HepG2 (cell line): Measurements from ENCODE around the gene RBM44. TPM values are rescaled to one million over a fixed set of nuclear protein-coding genes. Genes with fewer than 3 reads are reported as not detected.

ENCODE experiments used
- ATAC-seq: fragments of 200-7000 bp; cut with Tn5 transposase; 3 replicates; pipeline ENCODE4 v1.9.1; 2020; ENCODE audit warnings: mild to moderate bottlenecking, moderate library complexity
- BruUV-seq: library from RNA; stranded (reverse); fragments of 400-500 nt; replicated peaks from 2 replicates; lab custom pipeline; 2021; lab: Mats Ljungman, UMichigan
- CTCF ChIA-PET: fragments of 300-600 bp; formaldehyde crosslinking; extraction: SDS; loops from one replicate; lab custom pipeline; 2021; ENCODE audit warnings: low total read pairs, inconsistent platforms, low intra/inter-chr PET ratio; lab: Yijun Ruan, JAX
- POLR2A ChIA-PET: fragments of 350-600 bp; sonication (Branson Sonifier 250); formaldehyde crosslinking; loops from one replicate; lab custom pipeline; 2020; ENCODE audit warnings: antibody characterized with exemption, inconsistent platforms; lab: Yijun Ruan, JAX
- DNase-seq: peaks from one replicate; pipeline ENCODE4 v3.0.0-alpha.2; 2015; ENCODE audit warnings: low spot score
- FAIRE-seq: peaks from 3 replicates; lab custom pipeline; 2011; peaks lifted over from hg19 to GRCh38; lab: Jason Lieb, UNC
- H2AFZ ChIP-seq: one replicate; pipeline ENCODE4 v1.6.1; 2011; ENCODE audit warnings: low read length, inconsistent platforms
- H3K27ac ChIP-seq: fragments of 300-600 bp; 3 replicates; pipeline ENCODE4 v1.8.0; 2011; ENCODE audit warnings: mixed run types, mild to moderate bottlenecking, mixed read lengths, low read length, inconsistent platforms; ENCODE audit not compliant: insufficient read depth; ENCODE audit errors: extremely low read length
- H3K27me3 ChIP-seq, 2 experiments: fragments of 200-600 bp in 1 of 2; 2 replicates in 1 of 2; 3 replicates in 1 of 2; pipeline versions ENCODE4 v1.6.0 to v1.8.0; 2011; ENCODE audit warnings: low read length in 2 of 2, mild to moderate bottlenecking in 2 of 2, moderate library complexity in 2 of 2, inconsistent platforms in 1 of 2; ENCODE audit not compliant: insufficient read depth in 2 of 2, control insufficient read depth in 1 of 2
- H3K36me3 ChIP-seq, 2 experiments: fragments of 200-600 bp in 1 of 2; replicated peaks in 1 of 2; 2 replicates in 1 of 2; 3 replicates in 1 of 2; pipeline versions ENCODE4 v1.5.1 to v1.8.0; 2011; ENCODE audit warnings: low read length in 2 of 2, inconsistent platforms in 1 of 2; ENCODE audit not compliant: insufficient read depth in 2 of 2, control insufficient read depth in 1 of 2
- H3K4me1 ChIP-seq: 2 replicates; pipeline ENCODE4 v1.5.1; 2012; ENCODE audit warnings: low read length, inconsistent platforms; ENCODE audit not compliant: insufficient read depth
- H3K4me2 ChIP-seq: 2 replicates; pipeline ENCODE4 v1.6.0; 2011; ENCODE audit warnings: low read depth, low read length, inconsistent platforms
- H3K4me3 ChIP-seq, 3 experiments: fragments of 200-600 bp in 1 of 3; sonication (generic), shearing (Covaris generic) in 1 of 3; replicated peaks in 1 of 3; 2 replicates each; pipeline ENCODE4 v1.5.1; 2011 to 2016; ENCODE audit warnings: low read length in 3 of 3, inconsistent platforms in 2 of 3, low read depth in 2 of 3, mild to moderate bottlenecking in 2 of 3, control low read depth in 1 of 3, mixed read lengths in 1 of 3; ENCODE audit not compliant: insufficient read depth in 1 of 3
- H3K79me2 ChIP-seq: one replicate; pipeline ENCODE4 v1.6.1; 2011; ENCODE audit warnings: low read length, inconsistent platforms; ENCODE audit not compliant: insufficient read depth
- H3K9ac ChIP-seq: 2 replicates; pipeline ENCODE4 v1.6.0; 2011; ENCODE audit warnings: mild to moderate bottlenecking, low read depth, low read length, inconsistent platforms; ENCODE audit not compliant: insufficient read depth
- H3K9me3 ChIP-seq: 2 replicates; pipeline ENCODE4 v1.5.1; 2012; ENCODE audit warnings: mild to moderate bottlenecking, low read length
- H4K20me1 ChIP-seq: 2 replicates; pipeline ENCODE4 v1.6.0; 2011; ENCODE audit warnings: inconsistent platforms, mild to moderate bottlenecking, low read length, moderate library complexity; ENCODE audit not compliant: insufficient read depth
- ELF4 ChIP-seq: sonication (generic); formaldehyde crosslinking; IDR thresholded peaks from 2 replicates; pipeline ENCODE4 v1.5.0; 2020; ENCODE audit warnings: missing genetic modification reagents, mild to moderate bottlenecking, moderate library complexity, borderline replicate concordance
- PHF8 ChIP-seq: sonication (generic); formaldehyde crosslinking; IDR thresholded peaks from 2 replicates; pipeline ENCODE4 v1.5.0; 2020; ENCODE audit warnings: missing genetic modification reagents
- SIX4 ChIP-seq: sonication (generic); formaldehyde crosslinking; IDR thresholded peaks from 2 replicates; pipeline ENCODE4 v1.4.0; 2020; ENCODE audit warnings: missing genetic modification reagents
- ZNF564 ChIP-seq: sonication (generic); formaldehyde crosslinking; IDR thresholded peaks from 2 replicates; pipeline ENCODE4 v1.8.1; 2023; ENCODE audit warnings: mild to moderate bottlenecking, missing genetic modification reagents
- WGBS: methylation state at CpG from one replicate; pipeline ENCODE4 v1.1.6; 2017; ENCODE audit warnings: low lambda C conversion rate; 5-methylcytosine and 5-hydroxymethylcytosine counted together
- in situ Hi-C: cut with HindIII; loops from 2 replicates; pipeline ENCODE4 v1.10.0; 2017; ENCODE audit warnings: low pct_unique_long_range_greater_than_20kb; ENCODE audit not compliant: extremely low pct_ligation_motif_present
- intact Hi-C: fragments of 100-400 bp; cut with micrococcal nuclease; formaldehyde crosslinking; loops from one replicate; pipeline ENCODE4 v1.10.0; 2022; ENCODE audit not compliant: unreplicated experiment
- polyA plus RNA-seq, 8 experiments: library from polyadenylated mRNA; depleted of rRNA in 3 of 8; stranded (reverse) in 7 of 8; unstranded in 1 of 8; fragments of >200 nt; fragmentation: Illumina TruSeq in 4 of 8; extraction: Trizol in 4 of 8; gene quantifications; 2 replicates each; pipeline versions ENCODE4 v1.2.1 to v1.2.3, GENCODE V29; 2011 to 2016; ENCODE audit warnings: low read depth in 4 of 8, missing spikeins in 1 of 8, mixed read lengths in 1 of 8; ENCODE audit not compliant: insufficient read depth in 1 of 8
- total RNA-seq, 5 experiments: library from RNA; depleted of rRNA; stranded (reverse); fragments of >200 nt; fragmentation: Illumina TruSeq; extraction: Trizol; gene quantifications; 2 replicates each; pipeline ENCODE4 v1.2.3, GENCODE V29; 2016; ENCODE audit warnings: low read depth in 1 of 5
- TF ChIP-seq, protein P1 (sequence below): sonication (generic); formaldehyde crosslinking; IDR thresholded peaks from 2 replicates; pipeline ENCODE4 v1.4.0; 2020; ENCODE audit warnings: missing genetic modification reagents
- TF ChIP-seq, protein P2 (sequence below): sonication (generic); formaldehyde crosslinking; IDR thresholded peaks from 2 replicates; pipeline ENCODE4 v1.5.1; 2020; ENCODE audit warnings: mild to moderate bottlenecking, moderate library complexity, missing genetic modification reagents

RBM44 gene
- total and polyA plus RNA-seq, 2 of the 13 experiments (the other 11 are each of a cell fraction or from before 2014, with no cell fraction given), result 0.13 to 0.50 TPM

DNA sequence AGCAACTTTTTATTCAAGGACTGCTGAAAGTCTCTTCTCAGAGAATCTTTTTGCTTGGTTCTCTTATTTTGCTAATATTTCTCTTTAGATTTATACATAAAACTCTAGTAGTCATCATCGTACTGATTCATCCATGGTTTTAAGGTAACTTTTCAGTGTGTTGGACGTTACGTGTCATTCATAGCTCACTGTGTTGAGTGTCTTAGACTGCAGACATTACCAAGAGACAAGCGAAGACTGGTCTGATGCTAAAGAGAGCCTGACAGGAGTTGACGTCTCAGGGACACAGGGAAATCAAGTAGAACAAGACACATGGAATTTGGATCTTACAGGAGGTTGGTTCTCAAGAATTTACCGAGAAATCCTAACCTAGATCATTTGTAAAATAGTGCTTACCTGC is 25.5 kb downstream of the RBM44 start:
- Histone ChIP-seq H3K4me3 (no peak overlapping the region), H4K20me1 (no peaks in the 10 kb centered on the region), H3K9me3 (no peaks in the 10 kb centered on the region), H3K9ac (no peak overlapping the region), H3K79me2 (no peaks in the 10 kb centered on the region), H3K27me3 (no peaks in the 10 kb centered on the region; a peak in 1 of 5 replicates), H3K4me2 (no peak overlapping the region), H3K27ac (no peak overlapping the region), H3K4me1 (no peaks in the 10 kb centered on the region), H3K36me3 (no peaks in the 10 kb centered on the region), H2AFZ (no peak overlapping the region)
- 15% methylated on average over 6 of the region's 6 CpGs for WGBS
- intact Hi-C loops, result no loop called here
- DNase-seq (no peak), ATAC-seq (no peak), FAIRE-seq (no peak)
- POLR2A ChIA-PET, result no interaction called here
- CTCF ChIA-PET, result no interaction called here
- in situ Hi-C loops, result no loop called here
- no TSS peak for BruUV-seq
- TF ChIP-seq ZNF564 (CRISPR knock-in tag) (no peak), SIX4 (no peak), ELF4 (no peak), PHF8 (CRISPR knock-in tag) (no peak)
- TF ChIP-seq, protein P1, sequence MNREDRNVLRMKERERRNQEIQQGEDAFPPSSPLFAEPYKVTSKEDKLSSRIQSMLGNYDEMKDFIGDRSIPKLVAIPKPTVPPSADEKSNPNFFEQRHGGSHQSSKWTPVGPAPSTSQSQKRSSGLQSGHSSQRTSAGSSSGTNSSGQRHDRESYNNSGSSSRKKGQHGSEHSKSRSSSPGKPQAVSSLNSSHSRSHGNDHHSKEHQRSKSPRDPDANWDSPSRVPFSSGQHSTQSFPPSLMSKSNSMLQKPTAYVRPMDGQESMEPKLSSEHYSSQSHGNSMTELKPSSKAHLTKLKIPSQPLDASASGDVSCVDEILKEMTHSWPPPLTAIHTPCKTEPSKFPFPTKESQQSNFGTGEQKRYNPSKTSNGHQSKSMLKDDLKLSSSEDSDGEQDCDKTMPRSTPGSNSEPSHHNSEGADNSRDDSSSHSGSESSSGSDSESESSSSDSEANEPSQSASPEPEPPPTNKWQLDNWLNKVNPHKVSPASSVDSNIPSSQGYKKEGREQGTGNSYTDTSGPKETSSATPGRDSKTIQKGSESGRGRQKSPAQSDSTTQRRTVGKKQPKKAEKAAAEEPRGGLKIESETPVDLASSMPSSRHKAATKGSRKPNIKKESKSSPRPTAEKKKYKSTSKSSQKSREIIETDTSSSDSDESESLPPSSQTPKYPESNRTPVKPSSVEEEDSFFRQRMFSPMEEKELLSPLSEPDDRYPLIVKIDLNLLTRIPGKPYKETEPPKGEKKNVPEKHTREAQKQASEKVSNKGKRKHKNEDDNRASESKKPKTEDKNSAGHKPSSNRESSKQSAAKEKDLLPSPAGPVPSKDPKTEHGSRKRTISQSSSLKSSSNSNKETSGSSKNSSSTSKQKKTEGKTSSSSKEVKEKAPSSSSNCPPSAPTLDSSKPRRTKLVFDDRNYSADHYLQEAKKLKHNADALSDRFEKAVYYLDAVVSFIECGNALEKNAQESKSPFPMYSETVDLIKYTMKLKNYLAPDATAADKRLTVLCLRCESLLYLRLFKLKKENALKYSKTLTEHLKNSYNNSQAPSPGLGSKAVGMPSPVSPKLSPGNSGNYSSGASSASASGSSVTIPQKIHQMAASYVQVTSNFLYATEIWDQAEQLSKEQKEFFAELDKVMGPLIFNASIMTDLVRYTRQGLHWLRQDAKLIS (CRISPR knock-in tag), result no peak
- TF ChIP-seq, protein P2, sequence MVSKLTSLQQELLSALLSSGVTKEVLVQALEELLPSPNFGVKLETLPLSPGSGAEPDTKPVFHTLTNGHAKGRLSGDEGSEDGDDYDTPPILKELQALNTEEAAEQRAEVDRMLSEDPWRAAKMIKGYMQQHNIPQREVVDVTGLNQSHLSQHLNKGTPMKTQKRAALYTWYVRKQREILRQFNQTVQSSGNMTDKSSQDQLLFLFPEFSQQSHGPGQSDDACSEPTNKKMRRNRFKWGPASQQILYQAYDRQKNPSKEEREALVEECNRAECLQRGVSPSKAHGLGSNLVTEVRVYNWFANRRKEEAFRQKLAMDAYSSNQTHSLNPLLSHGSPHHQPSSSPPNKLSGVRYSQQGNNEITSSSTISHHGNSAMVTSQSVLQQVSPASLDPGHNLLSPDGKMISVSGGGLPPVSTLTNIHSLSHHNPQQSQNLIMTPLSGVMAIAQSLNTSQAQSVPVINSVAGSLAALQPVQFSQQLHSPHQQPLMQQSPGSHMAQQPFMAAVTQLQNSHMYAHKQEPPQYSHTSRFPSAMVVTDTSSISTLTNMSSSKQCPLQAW (CRISPR knock-in tag), result no peak
